HepG2 (cell line): ENCODE data around the gene EMILIN1. TPM values are rescaled to one million over a fixed set of nuclear protein-coding genes. Genes with fewer than 3 reads are reported as not detected.
A peak's percentile ranks its signal among the peaks of the same experiment; 100 is the strongest.

Experiments used
- CENPX ChIP-seq: sonication (generic); formaldehyde crosslinking; IDR thresholded peaks from 2 replicates; pipeline ENCODE4 v1.9.0; 2021; ENCODE audit warnings: mild to moderate bottlenecking, missing genetic modification reagents, moderate library complexity
- CHD2 ChIP-seq: IDR thresholded peaks from 2 replicates; pipeline ENCODE4 v1.6.1; 2011; ENCODE audit warnings: low read depth, low read length, improper control_type of control experiment
- DPF2 ChIP-seq: sonication (generic); formaldehyde crosslinking; IDR thresholded peaks from 2 replicates; pipeline ENCODE4 v1.4.0; 2020; ENCODE audit warnings: mild to moderate bottlenecking, low read depth, missing genetic modification reagents, borderline replicate concordance
- ETV6 ChIP-seq: sonication (generic); formaldehyde crosslinking; conservative IDR thresholded peaks from 2 replicates; pipeline ENCODE4 v1.4.0; 2020; ENCODE audit warnings: missing genetic modification reagents
- FOXK1 ChIP-seq: sonication (generic); formaldehyde crosslinking; IDR thresholded peaks from 2 replicates; pipeline ENCODE4 v1.4.0; 2020; ENCODE audit warnings: low read depth, missing genetic modification reagents, borderline replicate concordance
- KAT7 ChIP-seq: IDR thresholded peaks from 2 replicates; pipeline ENCODE4 v1.6.1; 2018; ENCODE audit warnings: borderline replicate concordance, missing compliant biosample characterization
- KLF15 ChIP-seq: sonication (generic); formaldehyde crosslinking; IDR thresholded peaks from 2 replicates; pipeline ENCODE4 v1.8.1; 2023; ENCODE audit warnings: borderline replicate concordance, mild to moderate bottlenecking, inconsistent platforms, missing genetic modification reagents, mixed read lengths
- MEIS1 ChIP-seq: sonication (generic); formaldehyde crosslinking; IDR thresholded peaks from 2 replicates; pipeline ENCODE4 v1.9.0; 2021; ENCODE audit warnings: mild to moderate bottlenecking, missing genetic modification reagents, moderate library complexity, borderline replicate concordance
- NAIF1 ChIP-seq: sonication (generic); formaldehyde crosslinking; IDR thresholded peaks from 2 replicates; pipeline ENCODE4 v1.5.0; 2020; ENCODE audit warnings: mild to moderate bottlenecking, missing genetic modification reagents, borderline replicate concordance
- PAWR ChIP-seq: sonication (generic); formaldehyde crosslinking; IDR thresholded peaks from 2 replicates; pipeline ENCODE4 v1.4.0; 2020; ENCODE audit warnings: missing genetic modification reagents, mild to moderate bottlenecking, borderline replicate concordance
- RARA ChIP-seq: IDR thresholded peaks from 2 replicates; pipeline ENCODE4 v1.6.1; 2016; ENCODE audit warnings: missing genetic modification reagents, missing compliant biosample characterization
- SETDB1 ChIP-seq: sonication (generic); formaldehyde crosslinking; IDR thresholded peaks from 2 replicates; pipeline ENCODE4 v1.5.1; 2020; ENCODE audit warnings: missing genetic modification reagents, mild to moderate bottlenecking, borderline replicate concordance
- SSRP1 ChIP-seq: IDR thresholded peaks from 2 replicates; pipeline ENCODE4 v1.6.1; 2016; ENCODE audit warnings: control low read depth
- ZMYM3 ChIP-seq: sonication (generic); formaldehyde crosslinking; IDR thresholded peaks from 2 replicates; pipeline ENCODE4 v1.5.1; 2020; ENCODE audit warnings: mild to moderate bottlenecking, missing genetic modification reagents
- ZNF207 ChIP-seq: fragments of 450-650 bp; IDR thresholded peaks from 2 replicates; pipeline ENCODE4 v1.6.1; 2016; ENCODE audit warnings: antibody characterized with exemption, borderline replicate concordance
- ZNF430 ChIP-seq: sonication (generic); formaldehyde crosslinking; IDR thresholded peaks from 2 replicates; pipeline ENCODE4 v1.9.0; 2021; ENCODE audit warnings: mild to moderate bottlenecking, missing genetic modification reagents
- ZNF510 ChIP-seq: sonication (generic); formaldehyde crosslinking; IDR thresholded peaks from 2 replicates; pipeline ENCODE4 v1.4.0; 2020; ENCODE audit warnings: low read depth, mild to moderate bottlenecking, missing genetic modification reagents
- ZNF563 ChIP-seq: sonication (generic); formaldehyde crosslinking; IDR thresholded peaks from 2 replicates; pipeline ENCODE4 v1.8.0; 2022; ENCODE audit warnings: mild to moderate bottlenecking, moderate library complexity, missing genetic modification reagents
- ZNF589 ChIP-seq: sonication (generic); formaldehyde crosslinking; conservative IDR thresholded peaks from 2 replicates; pipeline ENCODE4 v1.8.0; 2022; ENCODE audit warnings: mild to moderate bottlenecking, moderate library complexity, missing genetic modification reagents
- ZNF749 ChIP-seq: sonication (generic); formaldehyde crosslinking; IDR thresholded peaks from 2 replicates; pipeline ENCODE4 v1.8.0; 2022; ENCODE audit warnings: mild to moderate bottlenecking, missing genetic modification reagents, moderate library complexity, borderline replicate concordance
- ZNF879 ChIP-seq: sonication (generic); formaldehyde crosslinking; IDR thresholded peaks from 2 replicates; pipeline ENCODE4 v1.8.1; 2023; ENCODE audit warnings: missing genetic modification reagents
- polyA plus RNA-seq, 8 experiments: library from polyadenylated mRNA; depleted of rRNA in 3 of 8; stranded (reverse) in 7 of 8; unstranded in 1 of 8; fragments of >200 nt; fragmentation: Illumina TruSeq in 4 of 8; extraction: Trizol in 4 of 8; gene quantifications; 2 replicates each; pipeline versions ENCODE4 v1.2.1 to v1.2.3, GENCODE V29; 2011 to 2016; ENCODE audit warnings: low read depth in 4 of 8, missing spikeins in 1 of 8, mixed read lengths in 1 of 8; ENCODE audit not compliant: insufficient read depth in 1 of 8
- total RNA-seq, 5 experiments: library from RNA; depleted of rRNA; stranded (reverse); fragments of >200 nt; fragmentation: Illumina TruSeq; extraction: Trizol; gene quantifications; 2 replicates each; pipeline ENCODE4 v1.2.3, GENCODE V29; 2016; ENCODE audit warnings: low read depth in 1 of 5
- TF ChIP-seq, protein P1 (sequence below): sonication (generic); formaldehyde crosslinking; IDR thresholded peaks from 2 replicates; pipeline ENCODE4 v1.5.0; 2020; ENCODE audit warnings: missing genetic modification reagents, mild to moderate bottlenecking, borderline replicate concordance
- TF ChIP-seq, protein P2 (sequence below): sonication (generic); formaldehyde crosslinking; IDR thresholded peaks from 2 replicates; pipeline ENCODE4 v1.4.0; 2020; ENCODE audit warnings: missing genetic modification reagents, borderline replicate concordance
- TF ChIP-seq, protein P3 (sequence below): IDR thresholded peaks from 2 replicates; pipeline ENCODE4 v1.6.1; 2016

EMILIN1 gene
- total and polyA plus RNA-seq, 2 of the 13 experiments (the other 11 are each of a cell fraction or from before 2014, with no cell fraction given) = 8.1 to 9.7 TPM

DNA sequence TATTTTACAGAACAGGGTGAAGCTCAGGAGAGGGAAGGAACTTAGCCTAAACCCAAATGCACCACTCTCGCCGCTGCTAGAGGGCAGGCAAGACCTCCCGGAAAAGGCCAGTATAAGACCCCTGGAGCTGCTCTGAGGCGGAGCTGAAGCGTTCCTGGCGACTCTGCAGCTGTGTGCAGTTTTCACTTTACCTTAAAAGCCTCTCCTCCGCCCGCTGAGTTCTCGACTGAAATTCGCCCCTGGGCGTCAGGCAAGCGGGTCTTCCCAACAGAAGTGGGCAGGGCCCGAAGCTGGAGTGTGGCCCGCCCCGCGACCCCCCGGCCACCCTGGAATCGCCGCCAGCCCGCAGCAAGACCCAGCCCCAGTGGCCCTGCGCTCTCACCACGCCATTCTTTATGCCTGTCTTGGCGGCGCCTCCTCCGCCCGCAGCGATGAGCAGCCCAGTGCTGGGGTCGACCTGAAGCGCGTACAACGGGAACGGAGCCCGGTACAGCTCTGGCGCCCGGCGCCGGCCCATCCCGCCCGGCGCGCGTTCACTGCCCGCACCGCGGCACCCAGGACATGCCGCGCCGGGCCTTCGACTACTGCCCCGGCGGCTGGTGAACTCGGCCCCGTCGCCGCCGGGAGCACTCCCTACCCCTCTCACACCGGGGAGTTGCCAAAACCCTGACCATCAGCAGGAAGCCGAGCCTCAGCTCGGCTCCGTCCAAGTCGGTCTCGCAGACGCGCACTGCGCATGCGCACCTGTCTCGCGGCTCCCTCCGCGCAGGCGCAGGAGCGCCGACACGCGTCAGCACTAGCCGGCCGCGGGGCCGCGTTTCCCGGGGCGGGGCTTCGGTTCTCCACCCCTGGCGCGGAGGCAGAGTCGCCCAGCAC lies 55.7 kb downstream of the EMILIN1 start, which contains the start of gene PREB (continued):
- TF ChIP-seq, protein P1, sequence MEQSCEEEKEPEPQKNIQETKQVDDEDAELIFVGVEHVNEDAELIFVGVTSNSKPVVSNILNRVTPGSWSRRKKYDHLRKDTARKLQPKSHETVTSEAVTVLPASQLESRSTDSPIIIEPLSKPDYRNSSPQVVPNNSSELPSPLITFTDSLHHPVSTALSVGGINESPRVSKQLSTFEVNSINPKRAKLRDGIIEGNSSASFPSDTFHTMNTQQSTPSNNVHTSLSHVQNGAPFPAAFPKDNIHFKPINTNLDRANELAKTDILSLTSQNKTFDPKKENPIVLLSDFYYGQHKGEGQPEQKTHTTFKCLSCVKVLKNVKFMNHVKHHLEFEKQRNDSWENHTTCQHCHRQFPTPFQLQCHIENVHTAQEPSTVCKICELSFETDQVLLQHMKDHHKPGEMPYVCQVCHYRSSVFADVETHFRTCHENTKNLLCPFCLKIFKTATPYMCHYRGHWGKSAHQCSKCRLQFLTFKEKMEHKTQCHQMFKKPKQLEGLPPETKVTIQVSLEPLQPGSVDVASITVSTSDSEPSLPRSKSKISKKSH (CRISPR knock-in tag) = no peak
- TF ChIP-seq CENPX (CRISPR knock-in tag) (no peak), ZNF589 (CRISPR knock-in tag) (no peak), ZNF879 (CRISPR knock-in tag) (peak; percentile 77; the same call in 1 of the 2 replicates), ZNF430 (CRISPR knock-in tag) (peak; percentile 77; the same call in 1 of the 2 replicates), RARA (CRISPR knock-in tag) (no peak), SSRP1 (CRISPR knock-in tag) (no peak), NAIF1 (CRISPR knock-in tag) (no peak), FOXK1 (CRISPR knock-in tag) (peak; percentile 54), SETDB1 (CRISPR knock-in tag) (no peak), ZMYM3 (CRISPR knock-in tag) (no peak), PAWR (CRISPR knock-in tag) (no peak), MEIS1 (CRISPR knock-in tag) (peak; percentile 89; the same call in 1 of the 2 replicates), DPF2 (CRISPR knock-in tag) (no peak), KLF15 (CRISPR knock-in tag) (no peak; the same call in 1 of the 2 replicates), ETV6 (CRISPR knock-in tag) (no peak), ZNF563 (peak; percentile 53), ZNF749 (CRISPR knock-in tag) (no peak), ZNF207 (no peak), CHD2 (no peak), KAT7 (CRISPR knock-in tag) (peak; percentile 74; the same call in 1 of the 2 replicates), ZNF510 (CRISPR knock-in tag) (no peak)
- TF ChIP-seq, protein P2, sequence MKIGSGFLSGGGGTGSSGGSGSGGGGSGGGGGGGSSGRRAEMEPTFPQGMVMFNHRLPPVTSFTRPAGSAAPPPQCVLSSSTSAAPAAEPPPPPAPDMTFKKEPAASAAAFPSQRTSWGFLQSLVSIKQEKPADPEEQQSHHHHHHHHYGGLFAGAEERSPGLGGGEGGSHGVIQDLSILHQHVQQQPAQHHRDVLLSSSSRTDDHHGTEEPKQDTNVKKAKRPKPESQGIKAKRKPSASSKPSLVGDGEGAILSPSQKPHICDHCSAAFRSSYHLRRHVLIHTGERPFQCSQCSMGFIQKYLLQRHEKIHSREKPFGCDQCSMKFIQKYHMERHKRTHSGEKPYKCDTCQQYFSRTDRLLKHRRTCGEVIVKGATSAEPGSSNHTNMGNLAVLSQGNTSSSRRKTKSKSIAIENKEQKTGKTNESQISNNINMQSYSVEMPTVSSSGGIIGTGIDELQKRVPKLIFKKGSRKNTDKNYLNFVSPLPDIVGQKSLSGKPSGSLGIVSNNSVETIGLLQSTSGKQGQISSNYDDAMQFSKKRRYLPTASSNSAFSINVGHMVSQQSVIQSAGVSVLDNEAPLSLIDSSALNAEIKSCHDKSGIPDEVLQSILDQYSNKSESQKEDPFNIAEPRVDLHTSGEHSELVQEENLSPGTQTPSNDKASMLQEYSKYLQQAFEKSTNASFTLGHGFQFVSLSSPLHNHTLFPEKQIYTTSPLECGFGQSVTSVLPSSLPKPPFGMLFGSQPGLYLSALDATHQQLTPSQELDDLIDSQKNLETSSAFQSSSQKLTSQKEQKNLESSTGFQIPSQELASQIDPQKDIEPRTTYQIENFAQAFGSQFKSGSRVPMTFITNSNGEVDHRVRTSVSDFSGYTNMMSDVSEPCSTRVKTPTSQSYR = no peak
- TF ChIP-seq, protein P3, sequence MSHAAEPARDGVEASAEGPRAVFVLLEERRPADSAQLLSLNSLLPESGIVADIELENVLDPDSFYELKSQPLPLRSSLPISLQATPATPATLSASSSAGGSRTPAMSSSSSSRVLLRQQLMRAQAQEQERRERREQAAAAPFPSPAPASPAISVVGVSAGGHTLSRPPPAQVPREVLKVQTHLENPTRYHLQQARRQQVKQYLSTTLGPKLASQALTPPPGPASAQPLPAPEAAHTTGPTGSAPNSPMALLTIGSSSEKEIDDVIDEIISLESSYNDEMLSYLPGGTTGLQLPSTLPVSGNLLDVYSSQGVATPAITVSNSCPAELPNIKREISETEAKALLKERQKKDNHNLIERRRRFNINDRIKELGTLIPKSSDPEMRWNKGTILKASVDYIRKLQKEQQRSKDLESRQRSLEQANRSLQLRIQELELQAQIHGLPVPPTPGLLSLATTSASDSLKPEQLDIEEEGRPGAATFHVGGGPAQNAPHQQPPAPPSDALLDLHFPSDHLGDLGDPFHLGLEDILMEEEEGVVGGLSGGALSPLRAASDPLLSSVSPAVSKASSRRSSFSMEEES (CRISPR knock-in tag) = 0 out of 2 replicates have a peak, but pooled peaks have one; percentile 12
